Measurements from ENCODE around the gene CBARP. TPM values are rescaled to one million over a fixed set of nuclear protein-coding genes. Genes with fewer than 3 reads are reported as not detected.

The CBARP gene
- total RNA-seq = 10 to 100 TPM in 3 of 8 experiments, 1 to 10 TPM in 5; 1.2 to 18.0 (median 8.5) TPM

- peak; percentile 2 to 42 (median 20) for ATAC-seq (replicated peaks in 6 of 8)
- in situ Hi-C loops (cut with MboI; ENCODE audit: low pct_unique_long_range_greater_than_20kb in 2 of 9, low sequenced_read_pairs in 9 of 9, unreplicated experiment in 9 of 9) = no loop called here
- Histone ChIP-seq H3K27ac (peak within 1 kb of the TSS; percentile 86 to 90), H3K4me3 (peak within 1 kb of the TSS; percentile 60 to 84 (median 72)), H3K4me1 (replicated peaks in 1 of 2) (peaks cover 31 to 43% of the 10 kb centered on the region in 2 donors)
- WGBS, 10 experiments = no CpG with 5 or more reads among the region's 87 CpGs
Observed at GRCh38 chr19:1237754-1238368, at the start of gene CBARP. CBARP (minus strand) TSS chr19:1238005; CDS start chr19:1236100, 1,905 bp downstream.

- WGBS, 10 experiments = 25% methylated on average over 4 of the region's 38 CpGs; no CpG with 5 or more reads in 9 of the 10 experiments
- Histone ChIP-seq H3K4me3 (peak overlapping the region; percentile 51 to 81 (median 61)), H3K27ac (no peak overlapping the region), H3K4me1 (replicated peaks in 1 of 2) (peaks cover 34 to 47% of the 10 kb centered on the region in 2 donors)
- in situ Hi-C loops (cut with MboI; ENCODE audit: low pct_unique_long_range_greater_than_20kb in 2 of 9, low sequenced_read_pairs in 9 of 9, unreplicated experiment in 9 of 9) = no loop called here
- peak in 1 of 8 experiments; percentile 1 for ATAC-seq (replicated peaks in 6 of 8)
Observed at GRCh38 chr19:1286487-1287353, 48.9 kb upstream of the CBARP start.

DNA sequence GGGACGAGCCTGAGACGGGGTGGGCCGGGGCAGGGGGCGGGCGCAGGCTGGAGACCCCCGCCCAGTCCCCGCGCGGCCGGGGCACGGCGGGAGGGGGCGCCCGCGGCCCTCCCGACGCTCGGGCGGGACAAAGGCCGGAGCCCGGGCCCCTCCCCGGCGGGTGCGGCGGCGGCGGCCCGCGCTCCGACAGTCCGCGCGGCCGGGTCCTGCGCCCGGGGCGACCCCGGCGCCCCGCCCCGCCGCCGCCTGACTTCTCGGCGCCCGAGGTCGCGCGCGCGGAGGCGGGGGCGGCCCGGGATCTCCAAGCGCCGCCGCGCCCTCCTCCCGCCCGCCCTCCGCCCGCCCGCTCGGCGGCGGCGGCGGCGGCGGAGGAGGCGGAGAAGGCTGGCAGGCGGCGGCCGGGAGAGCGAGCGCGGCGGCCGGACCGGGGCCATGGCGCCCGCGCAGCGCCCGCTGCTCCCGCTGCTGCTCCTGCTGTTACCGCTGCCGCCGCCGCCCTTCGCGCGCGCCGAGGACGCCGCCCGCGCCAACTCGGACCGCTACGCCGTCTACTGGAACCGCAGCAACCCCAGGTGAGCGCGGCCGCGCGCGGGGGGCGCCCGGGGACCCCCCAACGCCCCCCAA lies 48.0 kb upstream of the CBARP start, which contains the start of gene EFNA2:
TSS of gene EFNA2 (plus strand) at position 137 of the 624 bp plus-strand sequence. CDS start at position 433, 296 bp downstream.
- WGBS, 10 experiments = no CpG with 5 or more reads among the region's 113 CpGs
- H3K27ac ChIP-seq = peak within 1 kb of the TSS; percentile 8 to 15
- peak; percentile 33 to 56 (median 45) for ATAC-seq (replicated peaks in 6 of 8)
- peak within 1 kb of the TSS; percentile 51 to 81 (median 61) for H3K4me3 ChIP-seq
- H3K4me1 ChIP-seq (replicated peaks in 1 of 2) = peaks cover 34 to 47% of the 10 kb centered on the region in 2 donors
- in situ Hi-C loops (cut with MboI; ENCODE audit: low pct_unique_long_range_greater_than_20kb in 2 of 9, low sequenced_read_pairs in 9 of 9, unreplicated experiment in 9 of 9) = no loop called here

GRCh38 chr19:1284979-1285736 lies 47.4 kb upstream of the CBARP start:
- peak in 5 of 8 experiments; percentile 1 to 22 (median 15) for ATAC-seq (replicated peaks in 6 of 8)
- Histone ChIP-seq H3K4me3 (peak overlapping the region; percentile 51 to 81 (median 61)), H3K27ac (no peak overlapping the region), H3K4me1 (replicated peaks in 1 of 2) (peaks cover 34 to 47% of the 10 kb centered on the region in 2 donors)
- WGBS, 10 experiments = 0 to 76% (median 70%) methylated on average over 2 to 4 of the region's 51 CpGs; no CpG with 5 or more reads in 7 of the 10 experiments
- in situ Hi-C loops (cut with MboI; ENCODE audit: low pct_unique_long_range_greater_than_20kb in 2 of 9, low sequenced_read_pairs in 9 of 9, unreplicated experiment in 9 of 9) = no loop called here

DNA sequence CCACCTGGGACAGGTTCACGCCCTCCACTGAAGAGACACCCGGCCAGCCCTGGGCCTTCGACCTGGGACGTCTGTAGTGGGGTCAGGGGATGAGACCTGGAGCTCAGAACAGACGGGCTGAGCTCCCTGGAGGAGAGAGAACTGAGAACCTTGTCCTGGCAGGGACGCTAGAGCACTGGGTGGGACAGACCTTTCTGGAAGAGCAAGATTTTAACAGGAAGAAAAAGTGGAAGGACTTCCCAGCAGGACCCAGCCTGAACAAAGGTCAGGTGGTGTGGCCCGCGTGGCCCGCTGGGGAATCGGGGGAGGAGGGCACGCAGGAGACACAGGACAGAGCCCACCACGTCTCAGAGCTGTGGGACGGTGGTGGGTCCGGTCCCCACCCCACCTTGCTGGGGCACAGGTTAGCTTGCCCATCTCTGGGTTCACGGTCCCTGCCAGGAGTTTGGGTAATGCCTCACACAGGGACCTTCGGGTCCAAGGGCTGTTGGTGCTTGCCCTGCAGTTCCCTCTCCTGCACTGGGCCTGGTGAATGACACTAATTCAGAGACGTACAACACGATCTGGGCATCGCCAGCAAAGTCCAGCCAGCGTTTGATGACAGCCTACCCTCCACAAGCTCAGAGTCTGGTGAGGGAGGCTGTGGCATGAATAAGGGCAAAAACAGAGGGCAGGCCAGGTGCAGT lies 46.6 kb upstream of the CBARP start:
- in situ Hi-C loops (cut with MboI; ENCODE audit: low pct_unique_long_range_greater_than_20kb in 2 of 9, low sequenced_read_pairs in 9 of 9, unreplicated experiment in 9 of 9) = no loop called here
- H3K4me1 ChIP-seq (replicated peaks in 1 of 2) = peaks cover 37 to 49% of the 10 kb centered on the region in 2 donors
- no peak overlapping the region for H3K27ac ChIP-seq
- no peak for ATAC-seq (replicated peaks in 6 of 8)
- H3K4me3 ChIP-seq = peak overlapping the region in 1 of 5 donors; percentile 3
- 33 to 80% (median 66%) methylated on average over 1 to 5 of the region's 20 CpGs; no CpG with 5 or more reads in 6 of the 10 experiments for WGBS, 10 experiments

DNA sequence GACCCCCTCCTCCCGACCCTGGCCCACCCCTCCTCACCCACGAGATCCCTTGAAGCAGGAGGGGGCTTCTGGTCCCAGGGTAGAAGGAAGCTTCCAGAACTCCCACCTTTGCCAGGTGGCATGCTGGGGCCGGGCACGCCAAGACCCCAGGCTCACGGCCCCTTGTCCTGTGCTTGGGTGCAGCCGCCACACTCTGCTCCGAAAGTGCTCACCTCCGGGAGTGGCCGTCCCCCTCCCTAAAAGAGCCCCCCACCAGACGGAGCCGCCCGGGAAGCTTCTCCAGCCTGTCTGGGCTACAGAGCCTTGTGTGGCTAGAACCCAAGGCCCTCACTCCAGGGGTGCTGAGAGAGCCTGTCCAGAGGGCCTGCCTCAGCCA lies 46.1 kb upstream of the CBARP start:
- H3K4me1 ChIP-seq (replicated peaks in 1 of 2) = peaks cover 37 to 43% of the 10 kb centered on the region in 2 donors
- no peak overlapping the region for H3K27ac ChIP-seq
- ATAC-seq (replicated peaks in 6 of 8) = no peak
- H3K4me3 ChIP-seq = no peak overlapping the region
- in situ Hi-C loops (cut with MboI; ENCODE audit: low pct_unique_long_range_greater_than_20kb in 2 of 9, low sequenced_read_pairs in 9 of 9, unreplicated experiment in 9 of 9) = no loop called here
- no CpG with 5 or more reads among the region's 12 CpGs for WGBS, 10 experiments

DNA sequence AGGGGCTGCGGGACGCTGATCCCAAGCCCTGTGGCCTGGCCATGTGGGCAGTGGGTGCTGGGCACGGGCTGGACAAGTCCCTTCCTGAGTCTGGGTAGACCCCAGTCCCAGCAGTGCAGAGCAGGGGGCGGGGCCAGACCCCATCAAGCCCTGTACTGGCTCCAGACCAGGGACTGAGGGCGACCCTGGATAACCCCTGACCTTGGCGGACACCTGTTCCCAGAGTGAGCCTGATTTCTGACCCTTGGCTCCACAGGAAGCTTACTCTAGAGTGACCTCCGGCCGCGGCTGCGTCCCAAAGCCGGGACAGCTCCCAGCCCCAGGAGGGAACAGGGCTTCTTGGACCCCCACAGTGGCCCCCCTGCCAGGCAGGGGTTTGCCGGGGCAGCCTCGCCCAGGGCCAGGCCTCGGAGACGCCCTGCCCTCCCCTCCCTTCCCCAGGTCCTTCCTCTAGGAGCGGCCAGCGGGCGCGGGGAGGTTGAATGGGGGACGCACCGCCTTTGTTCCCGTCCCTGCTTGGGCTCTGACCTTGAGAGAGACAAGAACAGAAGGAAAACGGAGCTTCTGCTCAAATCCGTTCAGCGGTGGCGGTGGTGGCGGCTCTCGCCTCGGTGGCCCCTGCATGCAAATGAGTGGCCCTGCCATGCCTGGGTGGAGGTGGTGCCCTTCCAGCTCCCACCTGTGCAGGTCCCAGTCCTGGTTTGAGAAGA lies 45.6 kb upstream of the CBARP start:
- Histone ChIP-seq H3K4me3 (no peak overlapping the region), H3K27ac (no peak overlapping the region), H3K4me1 (replicated peaks in 1 of 2) (peaks cover 37 to 42% of the 10 kb centered on the region in 2 donors)
- in situ Hi-C loops (cut with MboI; ENCODE audit: low pct_unique_long_range_greater_than_20kb in 2 of 9, low sequenced_read_pairs in 9 of 9, unreplicated experiment in 9 of 9) = no loop called here
- 0 to 63% (median 33%) methylated on average over 1 to 5 of the region's 29 CpGs; no CpG with 5 or more reads in 7 of the 10 experiments for WGBS, 10 experiments
- no peak for ATAC-seq (replicated peaks in 6 of 8)

- Histone ChIP-seq H3K4me1 (replicated peaks in 1 of 2) (peaks cover 31 to 36% of the 10 kb centered on the region in 2 donors), H3K4me3 (no peak overlapping the region), H3K27ac (no peak overlapping the region)
- in situ Hi-C loops (cut with MboI; ENCODE audit: low pct_unique_long_range_greater_than_20kb in 2 of 9, low sequenced_read_pairs in 9 of 9, unreplicated experiment in 9 of 9) = no loop called here
- no peak for ATAC-seq (replicated peaks in 6 of 8)
- WGBS, 10 experiments = 40 to 60% (median 50%) methylated on average over 1 to 5 of the region's 18 CpGs; no CpG with 5 or more reads in 7 of the 10 experiments
Observed at GRCh38 chr19:1282588-1283206, 44.9 kb upstream of the CBARP start.

DNA sequence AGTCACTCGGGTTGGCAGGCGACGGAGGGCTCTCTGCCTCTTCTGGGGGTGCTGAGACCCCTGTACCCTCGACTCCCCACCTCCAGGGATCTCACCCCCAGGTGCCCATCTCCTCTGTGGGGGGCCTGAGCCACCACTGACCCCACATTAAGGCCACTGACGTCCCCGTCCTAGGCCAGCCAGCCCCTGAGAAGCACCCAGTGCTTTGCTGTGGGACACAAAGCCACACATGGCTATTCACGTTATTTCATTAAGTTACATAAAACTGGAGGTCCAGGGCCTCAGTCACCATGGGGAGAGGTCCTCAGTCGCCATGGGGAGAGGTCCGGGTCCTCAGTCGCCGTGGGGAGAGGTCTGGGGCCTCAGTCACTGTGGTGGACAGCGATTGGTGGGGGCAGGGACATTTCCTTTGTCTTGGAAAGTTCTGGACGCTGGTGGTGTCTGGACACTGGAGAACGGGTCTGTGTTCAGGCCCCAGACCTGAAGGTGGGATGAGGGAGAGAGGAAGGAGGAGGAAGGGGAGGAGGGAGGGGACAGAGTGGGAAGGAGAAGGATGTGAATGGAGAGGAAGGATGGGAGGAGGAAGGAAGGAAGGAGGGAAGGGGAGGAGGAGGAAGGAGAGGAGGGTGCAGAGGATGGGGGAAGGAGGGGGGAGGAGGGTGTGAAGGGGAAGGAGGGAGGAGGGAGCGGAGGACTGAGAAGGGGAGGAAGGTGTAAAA lies 43.9 kb upstream of the CBARP start:
- in situ Hi-C loops (cut with MboI; ENCODE audit: low pct_unique_long_range_greater_than_20kb in 2 of 9, low sequenced_read_pairs in 9 of 9, unreplicated experiment in 9 of 9) = no loop called here
- peaks cover 23 to 26% of the 10 kb centered on the region in 2 donors for H3K4me1 ChIP-seq (replicated peaks in 1 of 2)
- no peak overlapping the region for H3K27ac ChIP-seq
- ATAC-seq (replicated peaks in 6 of 8) = no peak
- WGBS, 10 experiments = 40 to 58% (median 52%) methylated on average over 1 to 5 of the region's 15 CpGs; no CpG with 5 or more reads in 7 of the 10 experiments
- no peak overlapping the region for H3K4me3 ChIP-seq

- H3K4me3 ChIP-seq = no peak overlapping the region
- no peak overlapping the region for H3K27ac ChIP-seq
- ATAC-seq (replicated peaks in 6 of 8) = no peak
- 80% methylated on average over 1 of the region's 53 CpGs; no CpG with 5 or more reads in 9 of the 10 experiments for WGBS, 10 experiments
- peaks cover 26 to 29% of the 10 kb centered on the region in 2 donors for H3K4me1 ChIP-seq (replicated peaks in 1 of 2)
- in situ Hi-C loops (cut with MboI; ENCODE audit: low pct_unique_long_range_greater_than_20kb in 2 of 9, low sequenced_read_pairs in 9 of 9, unreplicated experiment in 9 of 9) = no loop called here
Observed at GRCh38 chr19:1280636-1281568, 43.1 kb upstream of the CBARP start.

Data from motor neuron (in vitro differentiated cells).